ENCODE results near the gene ZNF782.
A peak's percentile ranks its signal among the peaks of the same experiment; 100 is the strongest.
"Not testable (repeated sequence)": the region's sequence is repeated elsewhere in the genome, so short reads cannot be mapped to it uniquely, and the experiment has no call there.

Gene ZNF782

DNA sequence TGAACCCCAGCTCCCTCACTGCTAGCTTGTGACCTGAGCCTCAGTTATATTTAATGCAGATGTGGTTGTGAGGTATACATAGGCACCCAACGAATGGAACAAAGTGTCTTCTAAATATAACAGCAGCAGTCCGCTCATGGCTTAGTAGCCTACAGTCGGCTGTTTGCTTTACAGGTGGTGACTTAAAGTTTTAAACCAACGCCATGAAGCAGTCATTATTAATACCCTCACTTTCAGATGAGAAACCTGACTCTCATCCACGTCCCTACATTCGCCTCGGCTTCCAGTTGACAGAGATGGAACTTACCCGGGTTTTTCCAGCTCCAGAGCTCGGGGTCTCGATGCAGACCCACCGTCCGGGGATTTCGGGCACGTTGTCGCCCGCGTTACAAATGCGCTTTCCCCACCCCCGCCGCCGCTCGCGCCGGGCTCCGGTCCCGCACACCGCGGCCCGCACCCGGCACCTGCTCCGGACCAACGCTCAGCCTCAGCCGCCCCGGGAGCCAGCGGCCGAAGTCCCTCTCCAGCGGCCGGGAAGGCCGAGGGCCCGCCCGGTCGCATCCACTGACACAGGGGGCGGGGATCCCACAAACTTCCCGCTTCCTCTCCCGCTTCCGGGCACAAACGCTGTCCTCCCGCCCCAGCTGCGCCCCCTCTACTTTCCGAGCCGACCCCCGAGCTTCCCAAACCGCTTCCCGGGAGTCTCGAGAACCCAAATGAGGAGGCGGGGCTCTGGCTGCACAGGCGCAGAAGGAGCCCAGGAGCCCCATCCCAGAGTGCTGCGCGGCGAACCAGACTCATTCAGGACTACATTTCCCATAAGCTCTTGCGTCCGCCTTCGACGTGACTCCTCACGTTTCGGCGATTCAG is at the start of gene ZNF782:
TSS of gene ZNF782 (minus strand) at position 734 of the 870 bp plus-strand sequence. CDS start 2,553 bp downstream, outside the sequence.
- peak within 1 kb of the TSS; percentile 82 for H3K4me3 ChIP-seq (ENCODE audit: low read length)

GRCh38 chr9:96900010-96900409 is 45.7 kb upstream of the ZNF782 start:
- not testable (repeated sequence) for DNase-seq (ENCODE audit: low read depth); H3K4me3 ChIP-seq (ENCODE audit: low read length)

More for the DNA sequence above, at the start of gene ZNF782:
- no peak for TF ChIP-seq CTCF (IDR thresholded peaks at IDR 0.05; ENCODE audit: insufficient read depth, low read depth, low read length, missing control alignments)
- peak; percentile 95 for DNase-seq (ENCODE audit: low read depth)

DNA sequence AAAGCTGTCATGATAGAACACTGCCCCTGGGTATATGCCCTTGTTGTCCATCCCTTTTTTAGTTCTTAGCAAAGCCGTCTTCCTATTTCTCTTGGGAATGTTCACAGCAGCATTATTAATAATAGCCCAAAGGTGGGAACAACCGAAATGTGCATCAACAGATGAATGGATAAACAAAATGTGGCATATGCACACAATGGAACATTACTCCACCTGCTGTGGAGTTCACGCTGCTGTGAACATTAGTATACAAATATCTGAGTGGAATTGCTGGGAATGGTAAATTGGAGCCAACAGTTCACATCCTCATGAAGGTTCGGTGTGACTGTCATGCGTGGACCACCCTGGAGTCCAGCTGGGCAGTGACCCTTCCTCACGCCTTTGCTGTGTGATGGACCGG is 37.8 kb upstream of the ZNF782 start:
- H3K4me3 ChIP-seq (ENCODE audit: low read length) = no peak overlapping the region
- no peak for DNase-seq (ENCODE audit: low read depth)
- no peak for TF ChIP-seq CTCF (IDR thresholded peaks at IDR 0.05; ENCODE audit: insufficient read depth, low read depth, low read length, missing control alignments)

GRCh38 chr9:96888591-96888990 is 34.3 kb upstream of the ZNF782 start:
- H3K4me3 ChIP-seq (ENCODE audit: low read length) = no peak overlapping the region
- no peak for DNase-seq (ENCODE audit: low read depth)
- TF ChIP-seq CTCF (IDR thresholded peaks at IDR 0.05; ENCODE audit: insufficient read depth, low read depth, low read length, missing control alignments) = no peak

DNA sequence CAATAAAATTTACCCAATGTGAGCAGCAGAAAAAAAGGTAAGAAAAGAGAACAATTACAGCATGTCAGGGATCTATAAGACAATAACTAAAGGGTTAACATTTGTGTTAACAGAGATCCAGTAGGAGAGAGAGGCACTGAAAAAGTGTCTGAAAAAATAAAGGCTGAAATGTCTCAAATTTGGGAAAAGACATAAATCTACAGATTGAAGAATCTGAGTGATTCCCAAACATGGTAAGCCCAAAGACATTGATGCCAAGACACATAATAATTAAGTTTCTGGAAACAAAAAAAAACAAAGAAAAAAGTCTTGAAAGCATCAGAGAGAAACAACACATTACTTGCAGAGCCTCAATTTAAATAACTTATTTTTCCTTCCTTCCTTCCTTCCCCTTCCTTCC is 31.1 kb upstream of the ZNF782 start:
- TF ChIP-seq CTCF (IDR thresholded peaks at IDR 0.05; ENCODE audit: insufficient read depth, low read depth, low read length, missing control alignments) = no peak
- no peak for DNase-seq (ENCODE audit: low read depth)
- no peak overlapping the region for H3K4me3 ChIP-seq (ENCODE audit: low read length)

- no peak overlapping the region for H3K4me3 ChIP-seq (ENCODE audit: low read length)
- no peak for TF ChIP-seq CTCF (IDR thresholded peaks at IDR 0.05; ENCODE audit: insufficient read depth, low read depth, low read length, missing control alignments)
- DNase-seq (ENCODE audit: low read depth) = peak; percentile 93
Measured at GRCh38 chr9:96884443-96884842, 30.1 kb upstream of the ZNF782 start.

DNA sequence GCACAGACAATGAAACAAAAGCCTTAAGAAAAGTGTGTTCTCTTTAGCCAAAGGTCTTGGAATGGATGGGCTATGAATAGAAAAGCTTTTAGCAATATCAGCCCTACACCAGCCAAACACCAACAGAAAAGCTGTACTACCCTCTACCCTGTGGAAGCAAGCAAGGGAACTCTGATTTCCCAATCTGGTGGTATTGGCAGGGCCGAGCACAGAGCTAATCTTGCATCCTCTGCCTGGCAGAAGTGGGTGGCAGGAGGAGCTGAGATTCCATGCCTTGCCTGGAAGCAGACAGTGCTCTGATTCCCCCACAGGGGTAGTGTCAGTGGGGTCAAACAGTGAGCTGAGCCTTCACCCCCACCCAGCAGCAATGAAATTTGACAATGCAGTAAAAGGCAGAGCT is 29.6 kb upstream of the ZNF782 start:
- no peak for DNase-seq (ENCODE audit: low read depth)
- TF ChIP-seq CTCF (IDR thresholded peaks at IDR 0.05; ENCODE audit: insufficient read depth, low read depth, low read length, missing control alignments) = no peak
- no peak overlapping the region for H3K4me3 ChIP-seq (ENCODE audit: low read length)

Measured in epithelial cell of esophagus (primary cell).